Measurements from ENCODE around the gene OR4M1. TPM values are rescaled to one million over a fixed set of nuclear protein-coding genes. Genes with fewer than 3 reads are reported as not detected.
"Not testable (repeated sequence)": the region's sequence is repeated elsewhere in the genome, so short reads cannot be mapped to it uniquely, and the experiment has no call there.

The OR4M1 gene
- total RNA-seq, result not detected
- long read RNA-seq, result 0 reads

GRCh38 chr14:19773204-19773603, at the start of gene OR4M1:
OR4M1 (plus strand) TSS chr14:19773504; CDS start chr14:19780323, 6,819 bp downstream.
- ATAC-seq; DNase-seq; intact Hi-C loops (cut with DNase I, micrococcal nuclease): not testable (repeated sequence)

GRCh38 chr14:19729359-19729758, 43.9 kb upstream of the OR4M1 start:
- DNase-seq, result no peak
- ATAC-seq, result no peak
- intact Hi-C loops (cut with DNase I, micrococcal nuclease), result no loop called here

GRCh38 chr14:19729763-19730162, 43.5 kb upstream of the OR4M1 start:
- intact Hi-C loops (cut with DNase I, micrococcal nuclease), result no loop called here
- no peak for DNase-seq
- ATAC-seq, result no peak

GRCh38 chr14:19733893-19734292, 39.4 kb upstream of the OR4M1 start:
- ATAC-seq; DNase-seq; intact Hi-C loops (cut with DNase I, micrococcal nuclease): not testable (repeated sequence)

GRCh38 chr14:19743256-19743655, 30.0 kb upstream of the OR4M1 start, which contains the start of gene OR4Q3:
OR4Q3 (plus strand) TSS chr14:19743571.
- ATAC-seq, result no peak
- intact Hi-C loops (cut with DNase I, micrococcal nuclease), result no loop called here
- no peak for DNase-seq

GRCh38 chr14:19752316-19752715, 21.0 kb upstream of the OR4M1 start:
- ATAC-seq; intact Hi-C loops (cut with DNase I, micrococcal nuclease); DNase-seq: not testable (repeated sequence)

- ATAC-seq (no peak), DNase-seq (no peak)
- intact Hi-C loops (cut with DNase I, micrococcal nuclease), result no loop called here
These were observed 19.1 kb upstream of the OR4M1 start for GRCh38 chr14:19754172-19754571.

GRCh38 chr14:19771491-19771890, 1.8 kb upstream of the OR4M1 start:
- DNase-seq; ATAC-seq; intact Hi-C loops (cut with DNase I, micrococcal nuclease): not testable (repeated sequence)

- intact Hi-C loops (cut with DNase I, micrococcal nuclease), result no loop called here
- DNase-seq (no peak), ATAC-seq (no peak)
These were observed 1.3 kb upstream of the OR4M1 start for GRCh38 chr14:19771895-19772430.

- DNase-seq; ATAC-seq; intact Hi-C loops (cut with DNase I, micrococcal nuclease): not testable (repeated sequence)
These were observed 850 bp upstream of the OR4M1 start for GRCh38 chr14:19772454-19772853.

- ATAC-seq, result no peak
- no peak for DNase-seq
- intact Hi-C loops (cut with DNase I, micrococcal nuclease), result no loop called here
These were observed 2.3 kb downstream of the OR4M1 start for GRCh38 chr14:19775587-19775986.

GRCh38 chr14:19785848-19786247, 12.5 kb downstream of the OR4M1 start:
- DNase-seq; ATAC-seq; intact Hi-C loops (cut with DNase I, micrococcal nuclease): not testable (repeated sequence)

GRCh38 chr14:19787318-19787717, 14.0 kb downstream of the OR4M1 start:
- ATAC-seq; intact Hi-C loops (cut with DNase I, micrococcal nuclease); DNase-seq: not testable (repeated sequence)

GRCh38 chr14:19788150-19788549, 14.8 kb downstream of the OR4M1 start:
- ATAC-seq; intact Hi-C loops (cut with DNase I, micrococcal nuclease): not testable (repeated sequence)

GRCh38 chr14:19796520-19797108, 23.3 kb downstream of the OR4M1 start:
- DNase-seq; ATAC-seq; intact Hi-C loops (cut with DNase I, micrococcal nuclease): not testable (repeated sequence)

More at GRCh38 chr14:19788150-19788549, 14.8 kb downstream of the OR4M1 start:
- DNase-seq, result not testable (repeated sequence)

GRCh38 chr14:19799880-19800279, 26.6 kb downstream of the OR4M1 start:
- DNase-seq (no peak), ATAC-seq (no peak)
- intact Hi-C loops (cut with DNase I, micrococcal nuclease), result no loop called here

GRCh38 chr14:19800282-19801117, 27.2 kb downstream of the OR4M1 start:
- intact Hi-C loops (cut with DNase I, micrococcal nuclease), result no loop called here
- no peak for ATAC-seq
- no peak for DNase-seq

GRCh38 chr14:19801118-19801464, 27.8 kb downstream of the OR4M1 start:
- intact Hi-C loops (cut with DNase I, micrococcal nuclease), result no loop called here
- ATAC-seq, result no peak

GRCh38 chr14:19803470-19803869, 30.2 kb downstream of the OR4M1 start, which contains the start of gene OR4N2:
OR4N2 (plus strand) TSS chr14:19803770; CDS start chr14:19827449, 23,679 bp downstream.
- not testable (repeated sequence) for DNase-seq

More at GRCh38 chr14:19801118-19801464, 27.8 kb downstream of the OR4M1 start:
- no peak for DNase-seq

More at GRCh38 chr14:19803470-19803869, 30.2 kb downstream of the OR4M1 start, which contains the start of gene OR4N2:
- intact Hi-C loops (cut with DNase I, micrococcal nuclease); ATAC-seq: not testable (repeated sequence)
